ENCODE measurements around the gene SLC6A19.

SLC6A19 gene

DNA sequence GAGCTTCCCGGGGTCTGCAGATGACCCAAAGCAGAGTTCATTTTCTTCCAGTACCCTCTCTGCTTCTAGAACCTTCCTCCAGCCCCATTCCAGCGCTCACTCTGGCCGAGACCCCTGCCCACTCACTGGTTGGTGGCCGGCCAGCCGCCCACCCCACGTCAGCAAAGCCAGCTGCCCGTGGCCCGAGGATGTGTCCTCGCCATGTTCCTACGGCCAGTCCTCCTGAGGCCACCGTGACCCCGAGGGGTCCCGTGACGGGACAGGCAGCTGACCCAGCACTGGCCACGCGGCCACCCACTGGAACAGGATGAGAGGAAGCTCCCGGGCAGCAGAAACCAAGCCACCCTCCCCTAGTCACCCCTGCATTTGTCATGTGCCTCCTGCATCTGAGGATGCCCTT is 39.1 kb upstream of the SLC6A19 start:
- Histone ChIP-seq H3K27ac (ENCODE audit: low read depth, low read length) (no peak overlapping the region), H3K79me2 (ENCODE audit: insufficient read depth, low read length) (no peaks in the 10 kb centered on the region), H3K4me2 (ENCODE audit: low read depth, low read length, poor library complexity, severe bottlenecking) (no peak overlapping the region), H4K20me1 (ENCODE audit: low read depth, low read length) (no peaks in the 10 kb centered on the region), H3K27me3 (ENCODE audit: low read length) (no peaks in the 10 kb centered on the region), H3K36me3 (ENCODE audit: low read length) (no peaks in the 10 kb centered on the region), H2AFZ (ENCODE audit: low read depth, low read length, severe bottlenecking) (no peak overlapping the region), H3K9ac (ENCODE audit: low read length) (no peak overlapping the region), H3F3A (ENCODE audit: insufficient read depth) (no peaks in the 10 kb centered on the region), H3K4me3 (ENCODE audit: insufficient read depth, low read length, poor library complexity, severe bottlenecking) (no peak overlapping the region), H3K9me3 (ENCODE audit: insufficient read depth, low read length) (no peaks in the 10 kb centered on the region), H3K9me2 (replicated peaks; ENCODE audit: insufficient read depth, low read length) (no peaks in the 10 kb centered on the region)
- TF ChIP-seq, protein P1, sequence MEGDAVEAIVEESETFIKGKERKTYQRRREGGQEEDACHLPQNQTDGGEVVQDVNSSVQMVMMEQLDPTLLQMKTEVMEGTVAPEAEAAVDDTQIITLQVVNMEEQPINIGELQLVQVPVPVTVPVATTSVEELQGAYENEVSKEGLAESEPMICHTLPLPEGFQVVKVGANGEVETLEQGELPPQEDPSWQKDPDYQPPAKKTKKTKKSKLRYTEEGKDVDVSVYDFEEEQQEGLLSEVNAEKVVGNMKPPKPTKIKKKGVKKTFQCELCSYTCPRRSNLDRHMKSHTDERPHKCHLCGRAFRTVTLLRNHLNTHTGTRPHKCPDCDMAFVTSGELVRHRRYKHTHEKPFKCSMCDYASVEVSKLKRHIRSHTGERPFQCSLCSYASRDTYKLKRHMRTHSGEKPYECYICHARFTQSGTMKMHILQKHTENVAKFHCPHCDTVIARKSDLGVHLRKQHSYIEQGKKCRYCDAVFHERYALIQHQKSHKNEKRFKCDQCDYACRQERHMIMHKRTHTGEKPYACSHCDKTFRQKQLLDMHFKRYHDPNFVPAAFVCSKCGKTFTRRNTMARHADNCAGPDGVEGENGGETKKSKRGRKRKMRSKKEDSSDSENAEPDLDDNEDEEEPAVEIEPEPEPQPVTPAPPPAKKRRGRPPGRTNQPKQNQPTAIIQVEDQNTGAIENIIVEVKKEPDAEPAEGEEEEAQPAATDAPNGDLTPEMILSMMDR (IDR thresholded peaks at IDR 0.05; ENCODE audit: insufficient read depth, low read length, poor library complexity, severe bottlenecking) = no peak
- TF ChIP-seq EZH2phosphoT487 (conservative IDR thresholded peaks at IDR 0.05; ENCODE audit: low read length) = no peak

DNA sequence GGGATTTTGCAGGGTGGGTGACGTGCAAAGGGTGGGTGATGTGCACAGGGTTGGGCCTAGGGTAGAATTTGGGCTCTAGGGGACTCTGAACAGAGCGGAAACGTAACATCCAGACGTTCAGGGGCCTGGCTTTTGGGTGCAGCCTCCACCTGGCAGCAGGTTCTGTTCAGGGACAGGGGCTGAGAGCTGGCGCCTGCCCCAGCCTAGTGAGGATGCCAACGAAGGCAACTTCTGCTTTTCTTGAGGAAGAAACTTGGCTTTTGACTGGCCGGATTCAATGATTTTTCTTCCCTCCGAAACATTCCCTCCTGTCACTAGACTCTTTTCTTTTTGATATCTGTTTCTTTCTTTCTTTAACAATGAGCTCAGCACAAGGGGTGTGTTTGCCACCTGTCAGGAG is 38.6 kb upstream of the SLC6A19 start:
- Histone ChIP-seq H3K27me3 (ENCODE audit: low read length) (no peaks in the 10 kb centered on the region), H3K27ac (ENCODE audit: low read depth, low read length) (no peak overlapping the region), H3K4me3 (ENCODE audit: insufficient read depth, low read length, poor library complexity, severe bottlenecking) (no peak overlapping the region), H3K36me3 (ENCODE audit: low read length) (no peaks in the 10 kb centered on the region), H3K9me3 (ENCODE audit: insufficient read depth, low read length) (no peaks in the 10 kb centered on the region), H3K79me2 (ENCODE audit: insufficient read depth, low read length) (no peaks in the 10 kb centered on the region), H4K20me1 (ENCODE audit: low read depth, low read length) (no peaks in the 10 kb centered on the region), H2AFZ (ENCODE audit: low read depth, low read length, severe bottlenecking) (no peak overlapping the region), H3F3A (ENCODE audit: insufficient read depth) (no peaks in the 10 kb centered on the region), H3K9me2 (replicated peaks; ENCODE audit: insufficient read depth, low read length) (no peaks in the 10 kb centered on the region), H3K9ac (ENCODE audit: low read length) (no peak overlapping the region), H3K4me2 (ENCODE audit: low read depth, low read length, poor library complexity, severe bottlenecking) (no peak overlapping the region)
- TF ChIP-seq EZH2phosphoT487 (conservative IDR thresholded peaks at IDR 0.05; ENCODE audit: low read length) = no peak
- TF ChIP-seq, protein P1 (IDR thresholded peaks at IDR 0.05; ENCODE audit: insufficient read depth, low read length, poor library complexity, severe bottlenecking) = no peak

- H4K20me1 ChIP-seq (ENCODE audit: low read depth, low read length) = no peaks in the 10 kb centered on the region
- H3K79me2 ChIP-seq (ENCODE audit: insufficient read depth, low read length) = no peaks in the 10 kb centered on the region
- no peak overlapping the region for H3K4me3 ChIP-seq (ENCODE audit: insufficient read depth, low read length, poor library complexity, severe bottlenecking)
- H2AFZ ChIP-seq (ENCODE audit: low read depth, low read length, severe bottlenecking) = no peak overlapping the region
- H3K27me3 ChIP-seq (ENCODE audit: low read length) = no peaks in the 10 kb centered on the region
- no peaks in the 10 kb centered on the region for H3F3A ChIP-seq (ENCODE audit: insufficient read depth)
- no peak overlapping the region for H3K9ac ChIP-seq (ENCODE audit: low read length)
- H3K36me3 ChIP-seq (ENCODE audit: low read length) = no peaks in the 10 kb centered on the region
- H3K9me2 ChIP-seq (replicated peaks; ENCODE audit: insufficient read depth, low read length) = no peaks in the 10 kb centered on the region
- no peaks in the 10 kb centered on the region for H3K9me3 ChIP-seq (ENCODE audit: insufficient read depth, low read length)
- TF ChIP-seq, protein P1 (IDR thresholded peaks at IDR 0.05; ENCODE audit: insufficient read depth, low read length, poor library complexity, severe bottlenecking) = no peak
- TF ChIP-seq EZH2phosphoT487 (conservative IDR thresholded peaks at IDR 0.05; ENCODE audit: low read length) = no peak
- no peak overlapping the region for H3K4me2 ChIP-seq (ENCODE audit: low read depth, low read length, poor library complexity, severe bottlenecking)
- H3K27ac ChIP-seq (ENCODE audit: low read depth, low read length) = no peak overlapping the region
These were observed 38.0 kb upstream of the SLC6A19 start for GRCh38 chr5:1163366-1163765.

Data from SU-DHL-6 (cell line).